ENCODE data around the gene ZIM2. TPM values are rescaled to one million over a fixed set of nuclear protein-coding genes. Genes with fewer than 3 reads are reported as not detected.

The ZIM2 gene
- total and polyA plus RNA-seq, 2 donors (not counting 1 experiment from before 2014, with no cell fraction given): not detected

DNA sequence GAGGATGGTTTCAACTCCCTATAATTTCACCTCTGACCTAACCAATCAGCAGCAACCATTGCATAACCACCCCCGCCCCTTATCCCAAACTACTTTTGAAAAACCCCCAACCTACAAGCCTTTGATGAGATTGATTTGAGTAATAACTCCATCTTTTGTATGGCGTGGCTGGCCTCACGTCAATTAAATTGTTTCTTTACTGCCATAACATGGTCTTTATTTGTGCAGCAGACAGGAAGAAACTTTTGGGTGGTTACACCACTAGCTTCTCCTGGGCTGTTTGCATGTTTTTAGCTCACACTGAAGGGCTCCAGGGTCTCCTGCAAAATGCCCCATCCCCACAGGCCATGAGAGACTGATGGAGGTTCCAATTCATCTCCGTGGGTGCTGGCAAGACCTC, 34.0 kb upstream of the ZIM2 start:
- Histone ChIP-seq H2AFZ (ENCODE audit: insufficient read depth, low read depth, low read length, poor library complexity, severe bottlenecking) (no peak overlapping the region), H3K9me3 (ENCODE audit: control extremely low read depth in 1 of 3, control insufficient read depth in 2 of 3, insufficient read depth in 1 of 3, low read length in 2 of 3) (peaks cover 0 to 54% (median 13%) of the 10 kb centered on the region in 3 donors), H3K4me1 (ENCODE audit: control insufficient read depth in 2 of 2, insufficient read depth in 2 of 2, low read length in 2 of 2) (no peaks in the 10 kb centered on the region), H3K27ac (ENCODE audit: low read length in 2 of 2) (no peak overlapping the region), H3K4me2 (replicated peaks; ENCODE audit: low read depth, low read length, poor library complexity, severe bottlenecking) (no peak overlapping the region), H3K79me2 (ENCODE audit: control insufficient read depth, insufficient read depth, low read length) (no peaks in the 10 kb centered on the region), H3K27me3 (replicated peaks in 1 of 4; ENCODE audit: control extremely low read depth in 1 of 4, control insufficient read depth in 3 of 4, insufficient read depth in 4 of 4, low read length in 3 of 4) (no peaks in the 10 kb centered on the region), H3K4me3 (ENCODE audit: control extremely low read depth in 1 of 5, extremely low read depth in 1 of 5, insufficient read depth in 1 of 5, low read depth in 2 of 5, low read length in 4 of 5) (no peak overlapping the region), H3K9ac (ENCODE audit: low read length) (no peak overlapping the region), H3K36me3 (replicated peaks in 1 of 2; ENCODE audit: control extremely low read depth in 1 of 2, control insufficient read depth in 1 of 2, extremely low read depth in 1 of 2, insufficient read depth in 2 of 2, low read length in 1 of 2) (no peaks in the 10 kb centered on the region), H4K20me1 (ENCODE audit: control insufficient read depth, insufficient read depth, low read length, poor library complexity, severe bottlenecking) (no peaks in the 10 kb centered on the region)
- H3K4me1 Mint-ChIP-seq: no peaks in the 10 kb centered on the region
- ChIA-PET CTCF (no interaction called here), POLR2A (no interaction called here)
- WGBS (ENCODE audit: insufficient coverage): 75% methylated on average over 1 of the region's 4 CpGs
- ATAC-seq (ENCODE audit: low read depth) (no peak), DNase-seq (no peak)
- no peak overlapping the region for H3K27ac Mint-ChIP-seq
- H3K9me3 Mint-ChIP-seq (ENCODE audit: insufficient read depth): peaks cover 23% of the 10 kb centered on the region
- intact Hi-C loops (cut with micrococcal nuclease): no loop called here
- H3K27me3 Mint-ChIP-seq: no peaks in the 10 kb centered on the region
- H3K4me3 Mint-ChIP-seq: no peak overlapping the region
- no peak for TF ChIP-seq EZH2 (IDR thresholded peaks at IDR 0.05; ENCODE audit: borderline replicate concordance, insufficient read depth, low read depth, low read length, poor library complexity, severe bottlenecking)
- no peak for TF ChIP-seq CTCF (IDR thresholded peaks at IDR 0.05)

- Histone ChIP-seq H2AFZ (ENCODE audit: insufficient read depth, low read depth, low read length, poor library complexity, severe bottlenecking) (no peak overlapping the region), H3K36me3 (replicated peaks in 1 of 2; ENCODE audit: control extremely low read depth in 1 of 2, control insufficient read depth in 1 of 2, extremely low read depth in 1 of 2, insufficient read depth in 2 of 2, low read length in 1 of 2) (no peaks in the 10 kb centered on the region), H3K9me3 (ENCODE audit: control extremely low read depth in 1 of 3, control insufficient read depth in 2 of 3, insufficient read depth in 1 of 3, low read length in 2 of 3) (peaks cover 0 to 59% (median 13%) of the 10 kb centered on the region in 3 donors), H3K27me3 (replicated peaks in 1 of 4; ENCODE audit: control extremely low read depth in 1 of 4, control insufficient read depth in 3 of 4, insufficient read depth in 4 of 4, low read length in 3 of 4) (no peaks in the 10 kb centered on the region), H3K4me2 (replicated peaks; ENCODE audit: low read depth, low read length, poor library complexity, severe bottlenecking) (no peak overlapping the region), H3K79me2 (ENCODE audit: control insufficient read depth, insufficient read depth, low read length) (no peaks in the 10 kb centered on the region), H3K4me3 (ENCODE audit: control extremely low read depth in 1 of 5, extremely low read depth in 1 of 5, insufficient read depth in 1 of 5, low read depth in 2 of 5, low read length in 4 of 5) (no peak overlapping the region), H3K4me1 (ENCODE audit: control insufficient read depth in 2 of 2, insufficient read depth in 2 of 2, low read length in 2 of 2) (no peaks in the 10 kb centered on the region), H3K9ac (ENCODE audit: low read length) (no peak overlapping the region), H3K27ac (ENCODE audit: low read length in 2 of 2) (no peak overlapping the region), H4K20me1 (ENCODE audit: control insufficient read depth, insufficient read depth, low read length, poor library complexity, severe bottlenecking) (no peaks in the 10 kb centered on the region)
- H3K9me3 Mint-ChIP-seq (ENCODE audit: insufficient read depth): peaks cover 23% of the 10 kb centered on the region
- ChIA-PET POLR2A (no interaction called here), CTCF (interaction anchor here (1.0 kb wide), 1 partner anchor 13 kb away, joined by 3 read pairs; no protein-coding TSS in a partner anchor)
- ATAC-seq (ENCODE audit: low read depth): no peak
- WGBS (ENCODE audit: insufficient coverage): 87% methylated on average over 5 of the region's 5 CpGs
- no peak overlapping the region for H3K27ac Mint-ChIP-seq
- no peaks in the 10 kb centered on the region for H3K27me3 Mint-ChIP-seq
- H3K4me3 Mint-ChIP-seq: no peak overlapping the region
- TF ChIP-seq EZH2 (IDR thresholded peaks at IDR 0.05; ENCODE audit: borderline replicate concordance, insufficient read depth, low read depth, low read length, poor library complexity, severe bottlenecking) (no peak), CTCF (IDR thresholded peaks at IDR 0.05) (no peak)
- no peak for DNase-seq
- intact Hi-C loops (cut with micrococcal nuclease): no loop called here
- H3K4me1 Mint-ChIP-seq: no peaks in the 10 kb centered on the region
Observed at GRCh38 chr19:56873493-56873892, 33.0 kb upstream of the ZIM2 start.
